ENCODE measurements around the gene MSANTD1.

MSANTD1 gene

GRCh38 chr4:3248811-3249661 is at the start of gene MSANTD1:
TSS of gene MSANTD1 (plus strand) at chr4:3249159. CDS start at chr4:3249223, 64 bp downstream.
- no peak for DNase-seq (ENCODE audit: low read depth)

- no peak for DNase-seq (ENCODE audit: low read depth)
These were observed 49.1 kb upstream of the MSANTD1 start for GRCh38 chr4:3199653-3200422.

- no peak for DNase-seq (ENCODE audit: low read depth)
These were observed 48.4 kb upstream of the MSANTD1 start for GRCh38 chr4:3200423-3201090.

- peak; percentile 53 for DNase-seq (ENCODE audit: low read depth)
These were observed 46.9 kb upstream of the MSANTD1 start for GRCh38 chr4:3201718-3202702.

GRCh38 chr4:3202836-3203820 is 45.8 kb upstream of the MSANTD1 start:
- DNase-seq (ENCODE audit: low read depth) = no peak

- DNase-seq (ENCODE audit: low read depth) = no peak
These were observed 45.0 kb upstream of the MSANTD1 start for GRCh38 chr4:3203971-3204431.

GRCh38 chr4:3205995-3206394 is 43.0 kb upstream of the MSANTD1 start:
- DNase-seq (ENCODE audit: low read depth) = no peak

- DNase-seq (ENCODE audit: low read depth) = no peak
These were observed 42.4 kb upstream of the MSANTD1 start for GRCh38 chr4:3206439-3207100.

- DNase-seq (ENCODE audit: low read depth) = no peak
These were observed 41.4 kb upstream of the MSANTD1 start for GRCh38 chr4:3207531-3208037.

GRCh38 chr4:3208826-3209225 is 40.1 kb upstream of the MSANTD1 start:
- no peak for DNase-seq (ENCODE audit: low read depth)

- DNase-seq (ENCODE audit: low read depth) = no peak
These were observed 39.2 kb upstream of the MSANTD1 start for GRCh38 chr4:3209551-3210325.

GRCh38 chr4:3210467-3210866 is 38.5 kb upstream of the MSANTD1 start:
- DNase-seq (ENCODE audit: low read depth) = no peak

GRCh38 chr4:3211866-3212265 is 37.1 kb upstream of the MSANTD1 start:
- DNase-seq (ENCODE audit: low read depth) = no peak

GRCh38 chr4:3212391-3213105 is 36.4 kb upstream of the MSANTD1 start:
- no peak for DNase-seq (ENCODE audit: low read depth)

- no peak for DNase-seq (ENCODE audit: low read depth)
These were observed 35.9 kb upstream of the MSANTD1 start for GRCh38 chr4:3213106-3213425.

GRCh38 chr4:3213661-3214250 is 35.2 kb upstream of the MSANTD1 start:
- DNase-seq (ENCODE audit: low read depth) = no peak

- DNase-seq (ENCODE audit: low read depth) = no peak
These were observed 33.7 kb upstream of the MSANTD1 start for GRCh38 chr4:3215256-3215655.

GRCh38 chr4:3215733-3216132 is 33.2 kb upstream of the MSANTD1 start:
- no peak for DNase-seq (ENCODE audit: low read depth)
